ENCODE data around the gene MYLK. TPM values are rescaled to one million over a fixed set of nuclear protein-coding genes. Genes with fewer than 3 reads are reported as not detected.

The MYLK gene
- total and polyA plus RNA-seq, 2 donors (not counting 1 experiment from before 2014, with no cell fraction given), result 0.51 TPM; not detected in 1

DNA sequence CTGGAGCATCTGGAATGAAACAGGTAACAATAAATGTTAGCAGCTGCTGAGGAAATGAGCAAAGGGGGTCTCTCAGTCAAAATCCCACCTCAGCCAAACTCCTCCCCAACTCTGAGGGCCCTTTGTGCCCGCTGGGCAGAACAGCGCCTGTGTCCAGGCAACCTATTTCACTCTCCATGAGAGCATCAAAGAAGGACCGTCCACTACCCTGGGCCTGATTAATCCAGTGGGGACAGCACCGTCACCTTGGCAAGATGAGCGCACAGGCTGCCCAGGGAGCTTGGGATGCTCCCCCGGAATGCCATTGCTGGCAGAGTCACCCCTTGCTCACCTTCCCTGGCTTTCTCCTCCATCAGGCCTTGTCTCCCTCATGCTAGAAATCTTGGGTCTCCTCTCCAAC is 201.8 kb downstream of the MYLK start:
- no peak overlapping the region for H3K4me3 Mint-ChIP-seq
- Histone ChIP-seq H3K9ac (ENCODE audit: low read length) (no peak overlapping the region), H3K79me2 (ENCODE audit: control insufficient read depth, insufficient read depth, low read length) (no peaks in the 10 kb centered on the region), H3K27ac (ENCODE audit: low read length in 2 of 2) (no peak overlapping the region), H3K4me2 (replicated peaks; ENCODE audit: low read depth, low read length, poor library complexity, severe bottlenecking) (no peak overlapping the region), H3K4me3 (ENCODE audit: control extremely low read depth in 1 of 5, extremely low read depth in 1 of 5, insufficient read depth in 1 of 5, low read depth in 2 of 5, low read length in 4 of 5) (no peak overlapping the region), H4K20me1 (ENCODE audit: control insufficient read depth, insufficient read depth, low read length, poor library complexity, severe bottlenecking) (no peaks in the 10 kb centered on the region), H3K9me3 (ENCODE audit: control extremely low read depth in 1 of 3, control insufficient read depth in 2 of 3, insufficient read depth in 1 of 3, low read length in 2 of 3) (no peaks in the 10 kb centered on the region), H3K36me3 (replicated peaks in 1 of 2; ENCODE audit: control extremely low read depth in 1 of 2, control insufficient read depth in 1 of 2, extremely low read depth in 1 of 2, insufficient read depth in 2 of 2, low read length in 1 of 2) (no peaks in the 10 kb centered on the region), H3K27me3 (replicated peaks in 1 of 4; ENCODE audit: control extremely low read depth in 1 of 4, control insufficient read depth in 3 of 4, insufficient read depth in 4 of 4, low read length in 3 of 4) (no peaks in the 10 kb centered on the region), H3K4me1 (ENCODE audit: control insufficient read depth in 2 of 2, insufficient read depth in 2 of 2, low read length in 2 of 2) (no peaks in the 10 kb centered on the region), H2AFZ (ENCODE audit: insufficient read depth, low read depth, low read length, poor library complexity, severe bottlenecking) (no peak overlapping the region)
- ChIA-PET CTCF (interaction anchor here (2.0 kb wide), 1 partner anchor 41 kb away, joined by 9 read pairs; no protein-coding TSS in a partner anchor), POLR2A (no interaction called here)
- peaks cover 15% of the 10 kb centered on the region for H3K27me3 Mint-ChIP-seq
- no peaks in the 10 kb centered on the region for H3K4me1 Mint-ChIP-seq
- H3K27ac Mint-ChIP-seq, result no peak overlapping the region
- intact Hi-C loops (cut with micrococcal nuclease), result no loop called here
- 98% methylated on average over 6 of the region's 6 CpGs for WGBS (ENCODE audit: insufficient coverage)
- no peaks in the 10 kb centered on the region for H3K9me3 Mint-ChIP-seq (ENCODE audit: insufficient read depth)
- ATAC-seq (ENCODE audit: low read depth) (no peak), DNase-seq (no peak)
- TF ChIP-seq, protein P1, sequence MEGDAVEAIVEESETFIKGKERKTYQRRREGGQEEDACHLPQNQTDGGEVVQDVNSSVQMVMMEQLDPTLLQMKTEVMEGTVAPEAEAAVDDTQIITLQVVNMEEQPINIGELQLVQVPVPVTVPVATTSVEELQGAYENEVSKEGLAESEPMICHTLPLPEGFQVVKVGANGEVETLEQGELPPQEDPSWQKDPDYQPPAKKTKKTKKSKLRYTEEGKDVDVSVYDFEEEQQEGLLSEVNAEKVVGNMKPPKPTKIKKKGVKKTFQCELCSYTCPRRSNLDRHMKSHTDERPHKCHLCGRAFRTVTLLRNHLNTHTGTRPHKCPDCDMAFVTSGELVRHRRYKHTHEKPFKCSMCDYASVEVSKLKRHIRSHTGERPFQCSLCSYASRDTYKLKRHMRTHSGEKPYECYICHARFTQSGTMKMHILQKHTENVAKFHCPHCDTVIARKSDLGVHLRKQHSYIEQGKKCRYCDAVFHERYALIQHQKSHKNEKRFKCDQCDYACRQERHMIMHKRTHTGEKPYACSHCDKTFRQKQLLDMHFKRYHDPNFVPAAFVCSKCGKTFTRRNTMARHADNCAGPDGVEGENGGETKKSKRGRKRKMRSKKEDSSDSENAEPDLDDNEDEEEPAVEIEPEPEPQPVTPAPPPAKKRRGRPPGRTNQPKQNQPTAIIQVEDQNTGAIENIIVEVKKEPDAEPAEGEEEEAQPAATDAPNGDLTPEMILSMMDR (IDR thresholded peaks at IDR 0.05), result no peak
- TF ChIP-seq EZH2 (IDR thresholded peaks at IDR 0.05; ENCODE audit: borderline replicate concordance, insufficient read depth, low read depth, low read length, poor library complexity, severe bottlenecking), result no peak

DNA sequence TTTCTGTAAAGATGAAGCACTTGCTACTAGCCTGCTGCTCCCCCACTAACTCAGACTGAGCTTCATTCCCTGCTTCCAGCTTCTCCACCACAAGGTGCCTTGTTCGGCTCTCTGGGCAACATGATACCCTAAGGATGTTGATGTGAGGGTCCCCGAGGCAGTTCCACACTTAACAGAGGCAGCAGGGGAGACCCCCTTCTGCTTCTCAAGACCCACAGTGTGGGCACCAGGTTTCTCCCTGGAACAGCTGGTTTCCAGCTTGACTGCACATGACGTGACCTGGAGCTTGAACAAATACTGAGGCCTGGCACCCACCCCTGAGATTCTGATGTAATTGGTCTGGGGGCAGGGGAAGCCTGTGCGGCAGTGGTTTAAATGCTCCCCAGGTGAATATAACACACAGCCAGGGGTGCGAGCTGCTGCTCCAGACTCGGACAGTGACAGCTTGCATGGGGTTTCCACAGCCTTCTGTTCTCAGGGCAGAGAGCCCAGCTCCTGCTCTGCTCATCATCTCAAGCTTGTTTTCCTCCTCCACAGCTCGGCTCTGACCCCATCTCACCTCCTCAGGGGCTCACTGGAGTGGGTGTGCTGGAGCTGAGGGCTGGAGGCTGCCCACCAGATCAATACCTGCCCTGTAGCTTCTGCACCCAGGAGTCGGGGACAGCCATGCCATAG is 204.3 kb downstream of the MYLK start:
- no peak for DNase-seq
- Histone ChIP-seq H2AFZ (ENCODE audit: insufficient read depth, low read depth, low read length, poor library complexity, severe bottlenecking) (no peak overlapping the region), H3K9ac (ENCODE audit: low read length) (no peak overlapping the region), H3K9me3 (ENCODE audit: control extremely low read depth in 1 of 3, control insufficient read depth in 2 of 3, insufficient read depth in 1 of 3, low read length in 2 of 3) (no peaks in the 10 kb centered on the region), H3K79me2 (ENCODE audit: control insufficient read depth, insufficient read depth, low read length) (no peaks in the 10 kb centered on the region), H3K27ac (ENCODE audit: low read length in 2 of 2) (no peak overlapping the region), H3K27me3 (replicated peaks in 1 of 4; ENCODE audit: control extremely low read depth in 1 of 4, control insufficient read depth in 3 of 4, insufficient read depth in 4 of 4, low read length in 3 of 4) (peaks cover 0 to 2% (median 0%) of the 10 kb centered on the region in 4 experiments), H3K4me2 (replicated peaks; ENCODE audit: low read depth, low read length, poor library complexity, severe bottlenecking) (no peak overlapping the region), H3K4me1 (ENCODE audit: control insufficient read depth in 2 of 2, insufficient read depth in 2 of 2, low read length in 2 of 2) (no peaks in the 10 kb centered on the region), H3K36me3 (replicated peaks in 1 of 2; ENCODE audit: control extremely low read depth in 1 of 2, control insufficient read depth in 1 of 2, extremely low read depth in 1 of 2, insufficient read depth in 2 of 2, low read length in 1 of 2) (no peaks in the 10 kb centered on the region), H4K20me1 (ENCODE audit: control insufficient read depth, insufficient read depth, low read length, poor library complexity, severe bottlenecking) (no peaks in the 10 kb centered on the region), H3K4me3 (ENCODE audit: control extremely low read depth in 1 of 5, extremely low read depth in 1 of 5, insufficient read depth in 1 of 5, low read depth in 2 of 5, low read length in 4 of 5) (no peak overlapping the region)
- WGBS (ENCODE audit: insufficient coverage), result 66% methylated on average over 6 of the region's 8 CpGs
- Mint-ChIP-seq H3K4me3 (no peak overlapping the region), H3K27me3 (peaks cover 19% of the 10 kb centered on the region), H3K9me3 (ENCODE audit: insufficient read depth) (no peaks in the 10 kb centered on the region), H3K4me1 (no peaks in the 10 kb centered on the region), H3K27ac (no peak overlapping the region)
- intact Hi-C loops (cut with micrococcal nuclease), result no loop called here
- ChIA-PET CTCF (interaction anchor here (1.0 to 2.0 kb wide), 2 partner anchors 28 to 43 kb away, joined by 3 to 9 read pairs; no protein-coding TSS in a partner anchor), POLR2A (no interaction called here)
- TF ChIP-seq, protein P1 (IDR thresholded peaks at IDR 0.05), result no peak
- no peak for TF ChIP-seq EZH2 (IDR thresholded peaks at IDR 0.05; ENCODE audit: borderline replicate concordance, insufficient read depth, low read depth, low read length, poor library complexity, severe bottlenecking)
- ATAC-seq (ENCODE audit: low read depth), result no peak

Measured in B cell (primary cell).